Left lung (tissue), 10 donors: ENCODE measurements around the gene ERI3. TPM values are rescaled to one million over a fixed set of nuclear protein-coding genes. Genes with fewer than 3 reads are reported as not detected.

Source experiments
- ATAC-seq: fragments of 200-7000 bp; cut with Tn5 transposase; one replicate; pipeline ENCODE4 v1.9.1; 2020; ENCODE audit warnings: moderate library complexity
- DNase-seq, 4 donors: peaks; one replicate each; pipeline ENCODE4 v3.0.0-alpha.2; 2013 to 2020
- H3K27ac ChIP-seq, 2 donors: fragments of 200-600 bp; sonication (generic) in 1 of 2; one replicate each; pipeline versions ENCODE4 v1.5.0 to v1.8.0; 2020 to 2021
- H3K27me3 ChIP-seq, 2 donors: fragments of 200-600 bp; sonication (generic) in 1 of 2; one replicate each; pipeline versions ENCODE4 v1.5.0 to v1.8.0; 2020 to 2021
- H3K36me3 ChIP-seq, 2 donors: fragments of 200-600 bp; sonication (generic) in 1 of 2; one replicate each; pipeline versions ENCODE4 v1.5.0 to v1.8.0; 2020 to 2021
- H3K4me1 ChIP-seq, 2 donors: fragments of 200-600 bp; one replicate each; pipeline ENCODE4 v1.8.0; 2021
- H3K4me3 ChIP-seq, 2 donors: fragments of 200-600 bp; sonication (generic) in 1 of 2; one replicate each; pipeline versions ENCODE4 v1.5.0 to v1.8.0; 2020 to 2021; ENCODE audit warnings: mild to moderate bottlenecking in 1 of 2
- H3K9me3 ChIP-seq, 2 donors: fragments of 200-600 bp; sonication (generic) in 1 of 2; one replicate each; pipeline versions ENCODE4 v1.5.0 to v1.8.0; 2020 to 2021
- intact Hi-C, 2 donors: fragments of 100-400 bp; cut with DNase I; formaldehyde crosslinking; loops; one replicate each; pipeline versions ENCODE4 v1.11.2 to v1.14.2; 2022
- polyA plus RNA-seq, 6 donors: library from polyadenylated mRNA; unstranded; fragments of 120-200 nt; gene quantifications; one replicate each; pipeline ENCODE4 v1.2.1, GENCODE V29; 2013; ENCODE audit not compliant: insufficient read length in 6 of 6
- total RNA-seq, 2 donors: library from RNA; stranded (reverse); fragmentation: NEBNext Ultra II Directional; extraction: Animal tissue kit (Norgen Biotek cat#: 25700); gene quantifications; one replicate each; pipeline ENCODE4 v1.2.1, GENCODE V29; 2021
- TF ChIP-seq, protein P1 (sequence below), 2 donors: fragments of 200-600 bp; sonication (generic) in 1 of 2; IDR thresholded peaks; one replicate each; pipeline versions ENCODE4 v1.5.0 to v1.8.0; 2021; ENCODE audit warnings: antibody characterized with exemption in 2 of 2
- donor health status: DM: no; HTN: yes; CAD: no.
- donor health status: DM: no; HTN: no; CAD: no.

The ERI3 gene
- total and polyA plus RNA-seq, 8 donors: 44.5 to 70.7 (median 65.3) TPM

DNA sequence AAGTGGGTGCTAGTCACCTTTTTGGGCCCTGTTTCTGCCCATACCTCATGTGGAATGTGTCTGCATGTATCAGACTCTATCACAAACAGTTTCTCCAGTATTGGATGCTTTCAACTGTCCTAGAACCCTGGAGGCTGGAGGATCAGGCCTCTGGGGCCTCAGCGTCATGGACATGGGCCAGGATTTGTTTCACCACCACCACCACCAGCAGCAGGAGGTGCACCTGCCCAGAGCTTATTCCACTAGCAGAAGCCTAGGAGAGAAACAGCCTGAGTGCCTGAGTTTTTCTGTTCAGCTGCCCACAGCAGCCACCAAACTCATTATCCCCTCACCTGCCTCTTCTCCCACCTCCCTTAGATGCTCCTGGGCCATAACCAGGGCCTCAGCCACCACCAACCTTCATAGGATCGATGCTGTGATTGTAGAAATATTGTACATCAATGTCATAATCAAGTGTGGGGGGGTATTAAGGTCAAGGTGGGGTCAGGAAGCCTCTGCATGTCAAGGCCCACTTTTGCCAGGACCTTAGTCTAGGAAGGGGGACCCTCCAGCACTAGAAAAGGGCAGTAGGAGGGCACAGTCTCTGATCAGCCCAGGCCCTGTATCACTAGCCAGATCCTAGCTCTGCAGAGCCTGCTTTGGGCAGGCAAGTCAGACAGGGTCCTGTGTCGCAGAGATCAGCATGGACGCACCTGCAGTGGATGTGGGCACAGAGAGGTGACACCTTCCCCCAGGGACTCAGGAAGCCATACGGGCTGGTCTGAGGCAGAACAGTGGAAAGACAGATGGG, 132.5 kb downstream of the ERI3 start:
- Histone ChIP-seq H3K9me3 (no peaks in the 10 kb centered on the region), H3K27ac (no peak overlapping the region), H3K27me3 (no peaks in the 10 kb centered on the region), H3K4me3 (no peak overlapping the region), H3K36me3 (peaks cover 0 to 45% of the 10 kb centered on the region in 2 donors), H3K4me1 (peaks cover 0 to 10% of the 10 kb centered on the region in 2 donors)
- intact Hi-C loops: no loop called here
- DNase-seq: no peak
- ATAC-seq: no peak
- TF ChIP-seq, protein P1, sequence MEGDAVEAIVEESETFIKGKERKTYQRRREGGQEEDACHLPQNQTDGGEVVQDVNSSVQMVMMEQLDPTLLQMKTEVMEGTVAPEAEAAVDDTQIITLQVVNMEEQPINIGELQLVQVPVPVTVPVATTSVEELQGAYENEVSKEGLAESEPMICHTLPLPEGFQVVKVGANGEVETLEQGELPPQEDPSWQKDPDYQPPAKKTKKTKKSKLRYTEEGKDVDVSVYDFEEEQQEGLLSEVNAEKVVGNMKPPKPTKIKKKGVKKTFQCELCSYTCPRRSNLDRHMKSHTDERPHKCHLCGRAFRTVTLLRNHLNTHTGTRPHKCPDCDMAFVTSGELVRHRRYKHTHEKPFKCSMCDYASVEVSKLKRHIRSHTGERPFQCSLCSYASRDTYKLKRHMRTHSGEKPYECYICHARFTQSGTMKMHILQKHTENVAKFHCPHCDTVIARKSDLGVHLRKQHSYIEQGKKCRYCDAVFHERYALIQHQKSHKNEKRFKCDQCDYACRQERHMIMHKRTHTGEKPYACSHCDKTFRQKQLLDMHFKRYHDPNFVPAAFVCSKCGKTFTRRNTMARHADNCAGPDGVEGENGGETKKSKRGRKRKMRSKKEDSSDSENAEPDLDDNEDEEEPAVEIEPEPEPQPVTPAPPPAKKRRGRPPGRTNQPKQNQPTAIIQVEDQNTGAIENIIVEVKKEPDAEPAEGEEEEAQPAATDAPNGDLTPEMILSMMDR (IDR thresholded peaks at IDR 0.05): no peak

DNA sequence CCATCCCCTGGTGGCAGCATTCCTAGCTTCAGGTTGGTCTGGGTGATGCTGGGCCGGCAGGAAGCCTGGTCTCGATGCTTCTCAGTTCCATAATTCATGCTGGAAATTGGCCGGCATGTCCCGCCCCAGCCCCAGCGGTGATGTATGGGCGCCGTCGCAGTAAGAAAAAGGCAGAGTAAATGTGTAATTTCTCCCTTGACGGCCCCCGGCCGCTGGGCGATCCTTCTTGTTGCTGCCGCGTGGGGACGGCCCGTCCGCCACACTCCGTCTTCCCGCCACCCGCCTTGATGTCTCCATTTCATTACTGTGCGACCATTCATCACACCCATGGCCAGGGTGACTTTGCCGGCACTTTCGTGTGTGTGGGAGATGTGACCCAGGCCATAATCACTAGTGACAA, 133.3 kb downstream of the ERI3 start:
- Histone ChIP-seq H3K27me3 (no peaks in the 10 kb centered on the region), H3K9me3 (no peaks in the 10 kb centered on the region), H3K4me1 (peaks cover 0 to 5% of the 10 kb centered on the region in 2 donors), H3K27ac (no peak overlapping the region), H3K36me3 (peaks cover 0 to 51% of the 10 kb centered on the region in 2 donors), H3K4me3 (no peak overlapping the region)
- DNase-seq: no peak
- TF ChIP-seq, protein P1 (IDR thresholded peaks at IDR 0.05): no peak
- intact Hi-C loops: no loop called here
- ATAC-seq: no peak

DNA sequence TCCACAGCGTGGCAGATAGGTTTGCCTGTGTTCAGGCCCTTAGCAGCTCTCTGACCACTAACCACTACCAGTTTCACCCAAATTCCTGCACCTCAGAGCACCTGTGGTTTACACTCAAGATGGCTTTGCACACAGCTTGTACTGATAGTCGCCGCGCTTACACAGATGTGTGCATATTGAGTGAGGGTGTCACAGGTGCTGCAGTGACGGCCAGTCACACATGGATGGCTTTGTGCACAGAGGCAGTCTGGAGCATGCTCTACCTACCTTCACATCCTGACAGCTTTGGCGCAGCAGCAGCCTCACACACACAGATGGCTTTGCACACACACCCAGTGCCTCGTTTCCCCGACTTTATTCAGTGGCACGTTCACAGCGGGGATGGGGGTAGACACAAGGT, 134.3 kb downstream of the ERI3 start:
- no peak overlapping the region for H3K27ac ChIP-seq
- H3K4me1 ChIP-seq: peaks cover 0 to 5% of the 10 kb centered on the region in 2 donors
- intact Hi-C loops: no loop called here
- no peak overlapping the region for H3K4me3 ChIP-seq
- ATAC-seq (no peak), DNase-seq (no peak)
- H3K36me3 ChIP-seq: peaks cover 0 to 61% of the 10 kb centered on the region in 2 donors
- no peaks in the 10 kb centered on the region for H3K9me3 ChIP-seq
- H3K27me3 ChIP-seq: no peaks in the 10 kb centered on the region
- TF ChIP-seq, protein P1 (IDR thresholded peaks at IDR 0.05): no peak

DNA sequence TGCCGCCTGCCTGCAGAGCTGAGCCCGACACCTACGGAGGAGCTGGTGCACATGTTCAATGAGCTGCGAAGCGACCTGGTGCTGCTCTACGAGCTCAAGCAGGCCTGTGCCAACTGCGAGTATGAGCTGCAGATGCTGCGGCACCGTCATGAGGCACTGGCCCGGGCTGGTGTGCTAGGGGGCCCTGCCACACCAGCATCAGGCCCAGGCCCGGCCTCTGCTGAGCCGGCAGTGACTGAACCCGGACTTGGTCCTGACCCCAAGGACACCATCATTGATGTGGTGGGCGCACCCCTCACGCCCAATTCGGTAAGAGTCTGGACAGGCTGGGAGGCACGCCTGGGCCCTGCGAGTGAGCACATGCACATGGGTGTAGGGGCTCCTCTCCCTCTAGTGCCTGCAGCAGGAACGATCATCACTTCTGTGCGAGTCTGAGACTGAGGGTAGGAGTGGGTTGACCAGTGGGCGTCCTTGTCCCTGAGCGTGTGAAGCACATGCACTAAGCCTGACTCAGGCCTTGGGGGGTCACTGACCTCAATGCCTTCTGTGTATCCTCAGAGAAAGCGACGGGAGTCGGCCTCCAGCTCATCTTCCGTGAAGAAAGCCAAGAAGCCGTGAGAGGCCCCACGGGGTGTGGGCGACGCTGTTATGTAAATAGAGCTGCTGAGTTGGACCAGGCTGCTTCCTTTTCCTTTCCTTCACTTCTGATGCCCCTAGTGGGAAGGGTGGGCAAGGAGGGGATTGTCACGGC, 134.9 kb downstream of the ERI3 start:
- Histone ChIP-seq H3K36me3 (peaks cover 0 to 67% of the 10 kb centered on the region in 2 donors), H3K4me1 (peaks cover 0 to 5% of the 10 kb centered on the region in 2 donors)
- intact Hi-C loops: no loop called here

DNA sequence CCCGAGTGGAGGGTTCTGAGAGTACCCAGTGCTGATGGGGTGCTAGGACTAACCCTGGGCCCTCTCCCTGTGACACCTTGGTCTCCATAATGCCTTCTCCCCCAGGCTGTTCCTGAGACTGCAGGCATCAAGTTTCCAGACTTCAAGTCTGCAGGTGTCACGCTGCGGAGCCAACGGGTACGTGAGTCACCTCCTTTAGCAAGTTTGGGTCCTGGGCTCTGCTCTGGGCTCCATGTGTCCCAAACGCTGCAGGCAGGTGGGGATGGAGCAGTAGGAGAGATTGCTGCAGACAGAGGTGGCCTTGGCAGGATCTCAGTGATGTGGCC, 135.8 kb downstream of the ERI3 start:
- Histone ChIP-seq H3K4me1 (peaks cover 0 to 11% of the 10 kb centered on the region in 2 donors), H3K9me3 (no peaks in the 10 kb centered on the region), H3K36me3 (peaks cover 0 to 75% of the 10 kb centered on the region in 2 donors), H3K4me3 (no peak overlapping the region), H3K27me3 (no peaks in the 10 kb centered on the region), H3K27ac (no peak overlapping the region)
- TF ChIP-seq, protein P1 (IDR thresholded peaks at IDR 0.05): no peak
- intact Hi-C loops: no loop called here
- no peak for DNase-seq
- no peak for ATAC-seq

More for the DNA sequence above, 134.9 kb downstream of the ERI3 start:
- Histone ChIP-seq H3K4me3 (no peak overlapping the region), H3K27ac (no peak overlapping the region), H3K9me3 (no peaks in the 10 kb centered on the region), H3K27me3 (no peaks in the 10 kb centered on the region)
- ATAC-seq (no peak), DNase-seq (no peak)
- TF ChIP-seq, protein P1 (IDR thresholded peaks at IDR 0.05): no peak
